ENCODE results near the gene SMAP2. TPM values are rescaled to one million over a fixed set of nuclear protein-coding genes. Genes with fewer than 3 reads are reported as not detected.
A peak's percentile ranks its signal among the peaks of the same experiment; 100 is the strongest.

Gene SMAP2
- total RNA-seq, 1 experiment from 2014 or later: 31.9 TPM

GRCh38 chr1:40357625-40358024 lies 15.9 kb upstream of the SMAP2 start:
- no peak overlapping the region for H3K27ac ChIP-seq
- no peaks in the 10 kb centered on the region for H3K36me3 ChIP-seq
- H3K4me1 ChIP-seq (replicated peaks): no peaks in the 10 kb centered on the region
- peaks cover 8% of the 10 kb centered on the region; the same call in 1 of the 2 replicates for H3K9me3 ChIP-seq (replicated peaks)
- no peaks in the 10 kb centered on the region for H3K27me3 ChIP-seq (replicated peaks)
- DNase-seq (ENCODE audit: low read depth in 1 of 2, low spot score in 2 of 2): no peak
- H3K4me3 ChIP-seq: no peak overlapping the region

GRCh38 chr1:40360631-40361030 lies 12.9 kb upstream of the SMAP2 start:
- no peaks in the 10 kb centered on the region for H3K36me3 ChIP-seq
- H3K4me3 ChIP-seq: no peak overlapping the region
- no peak overlapping the region for H3K27ac ChIP-seq
- no peaks in the 10 kb centered on the region for H3K4me1 ChIP-seq (replicated peaks)
- no peak for DNase-seq (ENCODE audit: low read depth in 1 of 2, low spot score in 2 of 2)
- no peaks in the 10 kb centered on the region for H3K27me3 ChIP-seq (replicated peaks)
- peaks cover 8% of the 10 kb centered on the region; the same call in 1 of the 2 replicates for H3K9me3 ChIP-seq (replicated peaks)

GRCh38 chr1:40361201-40361600 lies 12.3 kb upstream of the SMAP2 start:
- no peak overlapping the region for H3K4me3 ChIP-seq
- H3K27ac ChIP-seq: no peak overlapping the region
- DNase-seq (ENCODE audit: low read depth in 1 of 2, low spot score in 2 of 2): no peak
- H3K9me3 ChIP-seq (replicated peaks): peaks cover 8% of the 10 kb centered on the region; the same call in 1 of the 2 replicates
- no peaks in the 10 kb centered on the region for H3K27me3 ChIP-seq (replicated peaks)
- no peaks in the 10 kb centered on the region for H3K36me3 ChIP-seq
- H3K4me1 ChIP-seq (replicated peaks): no peaks in the 10 kb centered on the region

GRCh38 chr1:40361637-40362036 lies 11.9 kb upstream of the SMAP2 start:
- Histone ChIP-seq H3K27me3 (replicated peaks) (no peaks in the 10 kb centered on the region), H3K4me3 (no peak overlapping the region), H3K36me3 (no peaks in the 10 kb centered on the region), H3K4me1 (replicated peaks) (no peaks in the 10 kb centered on the region), H3K27ac (no peak overlapping the region), H3K9me3 (replicated peaks) (peaks cover 8% of the 10 kb centered on the region; the same call in 1 of the 2 replicates)
- no peak for DNase-seq (ENCODE audit: low read depth in 1 of 2, low spot score in 2 of 2)

GRCh38 chr1:40362199-40362598 lies 11.3 kb upstream of the SMAP2 start:
- Histone ChIP-seq H3K36me3 (no peaks in the 10 kb centered on the region), H3K4me1 (replicated peaks) (no peaks in the 10 kb centered on the region), H3K9me3 (replicated peaks) (peaks cover 8% of the 10 kb centered on the region; the same call in 1 of the 2 replicates), H3K27me3 (replicated peaks) (no peaks in the 10 kb centered on the region), H3K4me3 (no peak overlapping the region), H3K27ac (no peak overlapping the region)
- no peak for DNase-seq (ENCODE audit: low read depth in 1 of 2, low spot score in 2 of 2)

- H3K4me3 ChIP-seq: no peak overlapping the region
- no peak overlapping the region for H3K27ac ChIP-seq
- 0 out of 2 replicates have a peak, but pooled peaks cover 5% of the 10 kb centered on the region for H3K9me3 ChIP-seq (replicated peaks)
- H3K27me3 ChIP-seq (replicated peaks): no peaks in the 10 kb centered on the region
- DNase-seq (ENCODE audit: low read depth in 1 of 2, low spot score in 2 of 2): no peak
- no peaks in the 10 kb centered on the region for H3K4me1 ChIP-seq (replicated peaks)
- no peaks in the 10 kb centered on the region for H3K36me3 ChIP-seq
Observed at GRCh38 chr1:40362699-40363098, 10.8 kb upstream of the SMAP2 start.

GRCh38 chr1:40363721-40364120 lies 9.8 kb upstream of the SMAP2 start:
- H3K36me3 ChIP-seq: no peaks in the 10 kb centered on the region
- H3K4me1 ChIP-seq (replicated peaks): no peaks in the 10 kb centered on the region
- H3K27ac ChIP-seq: no peak overlapping the region
- no peak for DNase-seq (ENCODE audit: low read depth in 1 of 2, low spot score in 2 of 2)
- H3K9me3 ChIP-seq (replicated peaks): no peaks in the 10 kb centered on the region
- no peaks in the 10 kb centered on the region for H3K27me3 ChIP-seq (replicated peaks)
- no peak overlapping the region for H3K4me3 ChIP-seq

GRCh38 chr1:40371707-40372258 lies 1.7 kb upstream of the SMAP2 start:
- peaks cover 22% of the 10 kb centered on the region for H3K4me1 ChIP-seq (replicated peaks)
- peaks cover 9% of the 10 kb centered on the region for H3K36me3 ChIP-seq
- no peak for DNase-seq (ENCODE audit: low read depth in 1 of 2, low spot score in 2 of 2)
- 0 out of 2 replicates have a peak, but pooled peaks cover 2% of the 10 kb centered on the region for H3K9me3 ChIP-seq (replicated peaks)
- H3K27ac ChIP-seq: no peak overlapping the region
- H3K4me3 ChIP-seq: no peak overlapping the region
- no peaks in the 10 kb centered on the region for H3K27me3 ChIP-seq (replicated peaks)

GRCh38 chr1:40372658-40373322 lies 737 bp upstream of the SMAP2 start:
- DNase-seq (ENCODE audit: low read depth in 1 of 2, low spot score in 2 of 2): no peak
- peaks cover 9% of the 10 kb centered on the region for H3K36me3 ChIP-seq
- no peak overlapping the region for H3K27ac ChIP-seq

GRCh38 chr1:40377512-40377911 lies 4.0 kb downstream of the SMAP2 start:
- H3K9me3 ChIP-seq (replicated peaks): 0 out of 2 replicates have a peak, but pooled peaks cover 2% of the 10 kb centered on the region
- no peak for DNase-seq (ENCODE audit: low read depth in 1 of 2, low spot score in 2 of 2)
- H3K27ac ChIP-seq: no peak overlapping the region
- H3K36me3 ChIP-seq: peaks cover 9% of the 10 kb centered on the region
- H3K4me3 ChIP-seq: no peak overlapping the region
- H3K27me3 ChIP-seq (replicated peaks): no peaks in the 10 kb centered on the region
- peaks cover 42% of the 10 kb centered on the region for H3K4me1 ChIP-seq (replicated peaks)

More at GRCh38 chr1:40372658-40373322, 737 bp upstream of the SMAP2 start:
- Histone ChIP-seq H3K4me1 (replicated peaks) (peaks cover 22% of the 10 kb centered on the region), H3K9me3 (replicated peaks) (0 out of 2 replicates have a peak, but pooled peaks cover 2% of the 10 kb centered on the region), H3K4me3 (peak overlapping the region; percentile 82), H3K27me3 (replicated peaks) (no peaks in the 10 kb centered on the region)

- DNase-seq (ENCODE audit: low read depth in 1 of 2, low spot score in 2 of 2): peak in 1 of 2 experiments; percentile 50
- peak overlapping the region; percentile 23; the same call in 1 of the 2 replicates for H3K27ac ChIP-seq
- no peaks in the 10 kb centered on the region for H3K27me3 ChIP-seq (replicated peaks)
- H3K4me3 ChIP-seq: no peak overlapping the region
- no peaks in the 10 kb centered on the region for H3K9me3 ChIP-seq (replicated peaks)
- H3K4me1 ChIP-seq (replicated peaks): peaks cover 57% of the 10 kb centered on the region
- peaks cover 3% of the 10 kb centered on the region; the same call in 1 of the 2 replicates for H3K36me3 ChIP-seq
Observed at GRCh38 chr1:40379785-40380452, 6.4 kb downstream of the SMAP2 start.

- peaks cover 3% of the 10 kb centered on the region; the same call in 1 of the 2 replicates for H3K36me3 ChIP-seq
- H3K9me3 ChIP-seq (replicated peaks): no peaks in the 10 kb centered on the region
- H3K4me3 ChIP-seq: no peak overlapping the region
- no peak for DNase-seq (ENCODE audit: low read depth in 1 of 2, low spot score in 2 of 2)
- H3K4me1 ChIP-seq (replicated peaks): peaks cover 56% of the 10 kb centered on the region
- H3K27me3 ChIP-seq (replicated peaks): no peaks in the 10 kb centered on the region
- no peak overlapping the region for H3K27ac ChIP-seq
Observed at GRCh38 chr1:40380817-40381216, 7.3 kb downstream of the SMAP2 start.

GRCh38 chr1:40381268-40382107 lies 8.0 kb downstream of the SMAP2 start:
- Histone ChIP-seq H3K9me3 (replicated peaks) (no peaks in the 10 kb centered on the region), H3K27me3 (replicated peaks) (no peaks in the 10 kb centered on the region), H3K4me3 (no peak overlapping the region), H3K27ac (no peak overlapping the region; the same call in 1 of the 2 replicates), H3K36me3 (peaks cover under 1% of the 10 kb centered on the region), H3K4me1 (replicated peaks) (peaks cover 58% of the 10 kb centered on the region)
- DNase-seq (ENCODE audit: low read depth in 1 of 2, low spot score in 2 of 2): no peak

Data from SJSA1 (cell line).